Smooth muscle cell (in vitro differentiated cells): Measurements from ENCODE around the gene PROSER3. TPM values are rescaled to one million over a fixed set of nuclear protein-coding genes. Genes with fewer than 3 reads are reported as not detected.

Experiments used
- DNase-seq: peaks from one replicate; lab custom pipeline; 2025; ENCODE audit not compliant: unreplicated experiment; lab: John Stamatoyannopoulos, UW
- H2AFZ ChIP-seq: fragments of 200-600 bp; sonication (generic); 2 replicates; pipeline ENCODE4 v1.6.0; 2016; ENCODE audit warnings: antibody characterized with exemption, low read depth, mild to moderate bottlenecking
- H3F3A ChIP-seq: fragments of 200-600 bp; sonication (generic); 2 replicates; pipeline ENCODE4 v1.6.0; 2017; ENCODE audit warnings: antibody characterized with exemption, low read depth
- H3K27ac ChIP-seq: fragments of 200-600 bp; sonication (generic); 2 replicates; pipeline ENCODE4 v1.5.1; 2016; ENCODE audit warnings: low read depth, mild to moderate bottlenecking
- H3K27me3 ChIP-seq: fragments of 200-600 bp; sonication (generic); 2 replicates; pipeline ENCODE4 v1.6.1; 2016; ENCODE audit warnings: low read depth, mild to moderate bottlenecking
- H3K36me3 ChIP-seq: fragments of 200-600 bp; sonication (generic); 2 replicates; pipeline ENCODE4 v1.5.1; 2016; ENCODE audit warnings: low read depth
- H3K4me1 ChIP-seq: fragments of 200-600 bp; sonication (generic); 2 replicates; pipeline ENCODE4 v1.5.1; 2016; ENCODE audit warnings: low read depth
- H3K4me2 ChIP-seq: fragments of 200-600 bp; sonication (generic); 2 replicates; pipeline ENCODE4 v1.6.0; 2016; ENCODE audit warnings: mild to moderate bottlenecking
- H3K4me3 ChIP-seq: fragments of 200-600 bp; sonication (generic); 2 replicates; pipeline ENCODE4 v1.5.1; 2016; ENCODE audit warnings: mild to moderate bottlenecking
- H3K79me2 ChIP-seq: fragments of 200-600 bp; sonication (generic); 2 replicates; pipeline ENCODE4 v1.6.0; 2016; ENCODE audit warnings: low read depth, mild to moderate bottlenecking
- H3K9ac ChIP-seq: fragments of 200-600 bp; sonication (generic); 2 replicates; pipeline ENCODE4 v1.6.0; 2016; ENCODE audit warnings: low read depth
- H3K9me3 ChIP-seq: fragments of 200-600 bp; sonication (generic); replicated peaks from 2 replicates; pipeline ENCODE4 v1.5.1; 2016; ENCODE audit warnings: low read depth
- H4K20me1 ChIP-seq: fragments of 200-600 bp; sonication (generic); 2 replicates; pipeline ENCODE4 v1.6.0; 2016; ENCODE audit warnings: low read depth
- WGBS: methylation state at CpG from one replicate; pipeline ENCODE4 v1.1.7; 2016; ENCODE audit warnings: low lambda C conversion rate; 5-methylcytosine and 5-hydroxymethylcytosine counted together
- polyA plus RNA-seq: library from polyadenylated mRNA; unstranded; fragments of >200 nt; fragmentation: Nextera tagmentation; extraction: Ambion mirVana; gene quantifications from 2 replicates; pipeline ENCODE4 v1.2.1, GENCODE V29; 2016
- total RNA-seq: library from RNA; depleted of rRNA; stranded (reverse); fragments of >200 nt; gene quantifications from 2 replicates; pipeline ENCODE4 v1.2.3, GENCODE V29; 2014
- TF ChIP-seq, protein P1 (sequence below): fragments of 200-600 bp; sonication (generic); IDR thresholded peaks from 2 replicates; pipeline ENCODE4 v1.5.1; 2017; ENCODE audit warnings: borderline replicate concordance, mild to moderate bottlenecking, antibody characterized with exemption; ENCODE audit not compliant: insufficient read depth, poor library complexity, severe bottlenecking

PROSER3 gene
- total and polyA plus RNA-seq, 2 experiments from 2014 or later = 13.7 to 24.8 TPM

DNA sequence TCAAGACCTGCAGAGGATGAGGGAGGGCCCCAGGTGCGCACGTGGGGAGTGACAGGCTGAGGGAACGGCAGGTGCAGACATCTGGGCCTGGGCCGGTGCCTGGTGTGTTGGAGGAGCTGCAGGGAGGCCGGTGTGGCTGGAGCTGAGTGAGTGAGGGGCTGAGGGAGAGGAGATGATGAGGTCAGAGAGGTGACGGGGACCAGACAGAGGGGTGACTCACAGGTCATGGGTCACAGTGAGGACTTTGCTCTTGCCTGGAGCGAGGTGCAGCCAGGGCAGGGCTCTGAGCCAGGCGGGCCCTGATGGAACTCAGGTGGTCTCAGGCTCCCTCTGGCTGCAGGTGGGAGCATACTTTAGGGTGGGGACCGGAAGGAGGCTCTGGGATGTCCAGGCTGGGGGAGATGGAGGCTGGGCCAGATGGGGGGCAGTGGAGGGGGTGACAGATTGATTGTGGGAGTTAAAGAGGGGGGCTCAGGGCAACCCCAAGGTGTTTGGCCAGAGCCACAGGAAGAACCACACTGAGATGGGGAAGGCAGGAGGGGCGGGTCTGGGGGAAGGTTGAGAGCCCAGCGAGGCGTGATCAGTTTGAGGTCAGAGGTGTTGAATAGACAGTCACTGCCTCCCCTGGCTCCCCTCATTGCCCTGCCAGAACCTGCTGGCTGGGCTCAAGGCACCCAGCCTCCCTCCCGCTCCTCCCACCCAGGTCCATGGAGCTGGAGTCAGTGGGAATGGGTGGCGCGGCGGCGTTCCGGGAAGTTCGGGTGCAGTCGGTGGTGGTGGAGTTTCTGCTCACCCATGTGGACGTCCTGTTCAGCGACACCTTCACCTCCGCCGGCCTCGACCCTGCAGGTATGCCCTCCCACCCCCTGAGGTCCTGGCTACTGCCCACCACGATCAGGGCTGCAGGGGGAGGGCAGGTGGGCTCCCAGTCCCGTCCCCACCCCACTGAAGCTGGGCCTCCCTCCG is 25.8 kb downstream of the PROSER3 start:
- no peak overlapping the region for H3K9ac ChIP-seq
- H3K4me1 ChIP-seq = no peaks in the 10 kb centered on the region
- H3K27ac ChIP-seq = no peak overlapping the region
- no peaks in the 10 kb centered on the region for H3K9me3 ChIP-seq
- DNase-seq = no peak
- no peaks in the 10 kb centered on the region for H4K20me1 ChIP-seq
- 67% methylated on average over 18 of the region's 28 CpGs for WGBS
- no peak overlapping the region for H2AFZ ChIP-seq
- no peaks in the 10 kb centered on the region for H3F3A ChIP-seq
- H3K4me2 ChIP-seq = no peak overlapping the region
- TF ChIP-seq, protein P1, sequence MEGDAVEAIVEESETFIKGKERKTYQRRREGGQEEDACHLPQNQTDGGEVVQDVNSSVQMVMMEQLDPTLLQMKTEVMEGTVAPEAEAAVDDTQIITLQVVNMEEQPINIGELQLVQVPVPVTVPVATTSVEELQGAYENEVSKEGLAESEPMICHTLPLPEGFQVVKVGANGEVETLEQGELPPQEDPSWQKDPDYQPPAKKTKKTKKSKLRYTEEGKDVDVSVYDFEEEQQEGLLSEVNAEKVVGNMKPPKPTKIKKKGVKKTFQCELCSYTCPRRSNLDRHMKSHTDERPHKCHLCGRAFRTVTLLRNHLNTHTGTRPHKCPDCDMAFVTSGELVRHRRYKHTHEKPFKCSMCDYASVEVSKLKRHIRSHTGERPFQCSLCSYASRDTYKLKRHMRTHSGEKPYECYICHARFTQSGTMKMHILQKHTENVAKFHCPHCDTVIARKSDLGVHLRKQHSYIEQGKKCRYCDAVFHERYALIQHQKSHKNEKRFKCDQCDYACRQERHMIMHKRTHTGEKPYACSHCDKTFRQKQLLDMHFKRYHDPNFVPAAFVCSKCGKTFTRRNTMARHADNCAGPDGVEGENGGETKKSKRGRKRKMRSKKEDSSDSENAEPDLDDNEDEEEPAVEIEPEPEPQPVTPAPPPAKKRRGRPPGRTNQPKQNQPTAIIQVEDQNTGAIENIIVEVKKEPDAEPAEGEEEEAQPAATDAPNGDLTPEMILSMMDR = no peak
- H3K36me3 ChIP-seq = no peaks in the 10 kb centered on the region
- H3K4me3 ChIP-seq = no peak overlapping the region
- H3K27me3 ChIP-seq = no peaks in the 10 kb centered on the region
- H3K79me2 ChIP-seq = no peaks in the 10 kb centered on the region

DNA sequence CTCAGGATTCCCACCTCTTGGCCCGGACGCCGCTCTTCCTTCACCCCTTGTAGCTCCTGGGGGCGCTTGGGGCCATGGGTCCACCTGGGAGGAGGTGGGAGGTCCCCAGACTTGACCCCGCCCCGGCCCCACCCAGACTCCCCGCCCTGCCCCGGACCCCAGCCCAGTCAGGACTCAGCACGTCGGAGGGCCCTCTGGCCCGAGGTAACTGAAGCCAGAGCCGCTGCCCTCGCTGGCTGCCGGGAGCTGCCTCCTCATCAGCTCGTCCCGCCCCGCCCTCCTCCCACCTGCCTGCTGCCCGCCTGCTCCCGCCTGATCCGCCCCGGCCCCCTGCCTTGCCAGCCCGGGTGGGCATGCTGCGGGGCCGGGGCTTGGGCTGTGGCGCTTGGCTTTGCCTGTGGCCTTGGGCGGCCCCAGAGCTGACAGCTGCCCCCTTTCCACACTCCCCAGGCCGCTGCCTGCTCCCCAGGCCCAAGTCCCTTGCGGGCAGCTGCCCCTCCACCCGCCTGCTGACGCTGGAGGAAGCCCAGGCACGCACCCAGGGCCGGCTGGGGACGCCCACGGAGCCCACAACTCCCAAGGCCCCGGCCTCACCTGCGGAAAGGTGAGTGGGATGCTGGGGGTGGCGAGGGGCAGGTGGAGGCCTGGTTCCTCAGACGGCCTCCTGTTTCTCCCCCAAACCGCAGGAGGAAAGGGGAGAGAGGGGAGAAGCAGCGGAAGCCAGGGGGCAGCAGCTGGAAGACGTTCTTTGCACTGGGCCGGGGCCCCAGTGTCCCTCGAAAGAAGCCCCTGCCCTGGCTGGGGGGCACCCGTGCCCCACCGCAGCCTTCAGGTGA is 26.7 kb downstream of the PROSER3 start:
- Histone ChIP-seq H4K20me1 (no peaks in the 10 kb centered on the region), H3K4me1 (no peaks in the 10 kb centered on the region)

DNA sequence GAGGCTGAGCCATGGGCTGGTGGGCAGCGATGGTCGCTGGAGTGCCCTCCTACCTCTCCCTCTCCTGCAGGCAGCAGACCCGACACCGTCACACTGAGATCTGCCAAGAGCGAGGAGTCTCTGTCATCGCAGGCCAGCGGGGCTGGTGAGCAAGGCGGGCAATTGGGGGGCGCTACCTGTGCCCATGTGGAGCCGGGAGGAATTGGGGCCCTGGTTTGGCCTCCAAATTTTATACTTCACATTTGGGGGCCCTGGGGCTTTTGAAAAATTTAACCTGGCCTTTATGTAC is 27.3 kb downstream of the PROSER3 start:
- Histone ChIP-seq H3K9ac (no peak overlapping the region), H3K9me3 (no peaks in the 10 kb centered on the region), H2AFZ (no peak overlapping the region), H3F3A (no peaks in the 10 kb centered on the region), H3K4me1 (no peaks in the 10 kb centered on the region), H3K27ac (no peak overlapping the region), H4K20me1 (no peaks in the 10 kb centered on the region), H3K4me2 (no peak overlapping the region), H3K27me3 (no peaks in the 10 kb centered on the region), H3K36me3 (no peaks in the 10 kb centered on the region), H3K79me2 (no peaks in the 10 kb centered on the region), H3K4me3 (no peak overlapping the region)
- TF ChIP-seq, protein P1 = no peak
- no peak for DNase-seq
- WGBS = 78% methylated on average over 10 of the region's 10 CpGs

More for the DNA sequence above, 26.7 kb downstream of the PROSER3 start:
- H3K79me2 ChIP-seq = no peaks in the 10 kb centered on the region
- H3K4me3 ChIP-seq = no peak overlapping the region
- no peak overlapping the region for H3K4me2 ChIP-seq
- H2AFZ ChIP-seq = no peak overlapping the region
- no peak for DNase-seq
- no peaks in the 10 kb centered on the region for H3F3A ChIP-seq
- no peaks in the 10 kb centered on the region for H3K27me3 ChIP-seq
- H3K36me3 ChIP-seq = no peaks in the 10 kb centered on the region
- 59% methylated on average over 22 of the region's 45 CpGs for WGBS
- H3K9me3 ChIP-seq = no peaks in the 10 kb centered on the region
- TF ChIP-seq, protein P1 = no peak
- no peak overlapping the region for H3K9ac ChIP-seq
- H3K27ac ChIP-seq = no peak overlapping the region
